Left ventricle myocardium inferior (tissue), 1 donor: ENCODE data around the gene HSP90AB1. TPM values are rescaled to one million over a fixed set of nuclear protein-coding genes. Genes with fewer than 3 reads are reported as not detected.
A peak's percentile ranks its signal among the peaks of the same experiment; 100 is the strongest.

ENCODE experiments used
- DNase-seq: peaks from one replicate; pipeline ENCODE4 v3.0.0-alpha.2; 2020
- H3K27ac ChIP-seq: fragments of 200-600 bp; replicated peaks from 2 replicates; pipeline ENCODE4 v1.8.0; 2021
- H3K27me3 ChIP-seq: fragments of 200-600 bp; 2 replicates; pipeline ENCODE4 v1.8.0; 2021; ENCODE audit warnings: low read depth
- H3K36me3 ChIP-seq: fragments of 200-600 bp; 2 replicates; pipeline ENCODE4 v1.8.0; 2021
- H3K4me1 ChIP-seq: fragments of 200-600 bp; 2 replicates; pipeline ENCODE4 v1.8.0; 2021
- H3K4me3 ChIP-seq: fragments of 200-600 bp; 2 replicates; pipeline ENCODE4 v1.8.0; 2021; ENCODE audit warnings: mild to moderate bottlenecking, moderate library complexity
- H3K9me3 ChIP-seq: fragments of 200-600 bp; replicated peaks from 2 replicates; pipeline ENCODE4 v1.8.0; 2021
- CTCF ChIP-seq: fragments of 200-600 bp; IDR thresholded peaks from 2 replicates; pipeline ENCODE4 v1.8.0; 2021; ENCODE audit warnings: antibody characterized with exemption, mild to moderate bottlenecking, borderline replicate concordance
- intact Hi-C: fragments of 100-400 bp; cut with micrococcal nuclease; formaldehyde crosslinking; loops from one replicate; pipeline ENCODE4 v1.11.0; 2022
- total RNA-seq: library from RNA; stranded (reverse); fragmentation: NEBNext Ultra II Directional; extraction: Animal tissue kit (Norgen Biotek cat#: 25700); gene quantifications from one replicate; pipeline ENCODE4 v1.2.1, GENCODE V29; 2021
- donor health status: DM: no; HTN: yes; CAD: no; lungs with severe emphysema.

Gene HSP90AB1
- total RNA-seq, 1 donor from 2014 or later, result 786 TPM

DNA sequence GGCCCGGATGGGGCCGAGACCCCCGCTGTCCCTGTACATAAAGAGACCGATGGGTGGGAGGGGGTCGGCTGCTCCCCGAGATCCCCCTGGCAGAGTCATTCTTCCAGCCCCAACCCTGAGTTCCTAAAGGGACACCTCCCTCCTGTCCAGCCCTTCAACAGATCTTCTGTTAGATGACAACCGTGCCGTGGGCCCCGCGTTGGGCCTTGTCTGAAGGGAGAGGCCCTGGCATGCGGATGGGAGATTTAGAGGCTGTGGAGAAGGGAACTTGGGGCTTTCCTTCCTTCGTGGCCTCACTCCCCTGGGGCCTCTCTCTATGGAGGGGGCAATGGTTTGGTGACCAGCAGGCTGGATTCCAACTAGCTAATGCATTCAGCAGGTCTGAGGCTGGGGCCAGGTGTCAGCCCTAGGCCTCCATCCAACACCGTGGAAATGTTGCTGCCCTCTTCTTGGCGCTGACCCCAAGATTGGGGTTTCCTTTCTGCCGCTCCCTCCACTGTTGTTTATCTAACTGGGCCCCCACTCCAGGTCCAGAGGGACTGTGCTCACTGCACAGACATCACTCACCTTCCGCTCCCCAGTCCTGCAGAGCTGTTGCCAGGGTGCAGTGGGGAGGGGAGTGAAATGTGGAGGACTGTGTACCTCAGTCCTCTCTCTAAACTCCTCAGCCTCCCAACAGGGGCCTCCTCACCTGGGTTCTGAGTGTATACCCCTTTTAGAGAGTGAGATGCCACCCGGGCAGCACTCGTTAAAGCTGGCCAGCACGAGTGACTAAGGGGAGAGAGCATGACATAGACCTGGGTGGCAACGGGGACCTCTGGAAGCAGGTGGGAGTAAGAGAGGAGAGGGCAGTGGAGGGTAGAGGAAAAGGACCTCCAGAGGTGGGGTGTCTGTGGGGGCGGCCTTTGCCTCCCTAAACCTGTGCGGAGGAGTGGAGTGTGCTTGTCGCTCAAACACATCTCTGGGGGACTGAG is 30.1 kb downstream of the HSP90AB1 start:
- no peak for DNase-seq
- H3K9me3 ChIP-seq, result no peaks in the 10 kb centered on the region
- H3K4me1 ChIP-seq, result peaks cover 12% of the 10 kb centered on the region
- peaks cover 96% of the 10 kb centered on the region for H3K27me3 ChIP-seq
- intact Hi-C loops, result no loop called here
- H3K4me3 ChIP-seq, result peak overlapping the region; percentile 58
- no peak overlapping the region for H3K27ac ChIP-seq
- TF ChIP-seq CTCF, result no peak
- H3K36me3 ChIP-seq, result no peaks in the 10 kb centered on the region

DNA sequence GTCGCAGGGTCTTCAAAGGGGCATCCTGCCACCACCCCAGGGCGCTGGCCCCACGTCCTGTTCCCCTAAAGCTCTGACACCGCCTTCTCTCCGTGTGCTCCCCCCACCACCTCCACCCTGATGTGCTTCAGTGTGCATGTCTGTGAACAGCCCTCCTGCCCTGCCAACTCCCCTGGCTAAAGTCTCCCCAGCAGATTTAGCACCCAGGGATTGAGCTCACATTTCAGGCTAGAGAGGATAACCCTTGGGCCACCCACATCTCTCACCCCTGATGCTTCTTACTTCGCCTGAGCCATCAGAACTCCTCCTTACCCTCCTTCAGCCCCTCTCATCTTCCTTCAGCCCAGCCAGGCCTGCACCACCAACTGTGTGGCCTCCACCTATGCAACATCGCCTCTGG is 30.9 kb downstream of the HSP90AB1 start:
- H3K9me3 ChIP-seq, result no peaks in the 10 kb centered on the region
- DNase-seq, result no peak
- TF ChIP-seq CTCF, result no peak
- peaks cover 12% of the 10 kb centered on the region for H3K4me1 ChIP-seq
- no peaks in the 10 kb centered on the region for H3K36me3 ChIP-seq
- no peak overlapping the region for H3K4me3 ChIP-seq
- H3K27ac ChIP-seq, result no peak overlapping the region
- intact Hi-C loops, result no loop called here
- H3K27me3 ChIP-seq, result peaks cover 96% of the 10 kb centered on the region

DNA sequence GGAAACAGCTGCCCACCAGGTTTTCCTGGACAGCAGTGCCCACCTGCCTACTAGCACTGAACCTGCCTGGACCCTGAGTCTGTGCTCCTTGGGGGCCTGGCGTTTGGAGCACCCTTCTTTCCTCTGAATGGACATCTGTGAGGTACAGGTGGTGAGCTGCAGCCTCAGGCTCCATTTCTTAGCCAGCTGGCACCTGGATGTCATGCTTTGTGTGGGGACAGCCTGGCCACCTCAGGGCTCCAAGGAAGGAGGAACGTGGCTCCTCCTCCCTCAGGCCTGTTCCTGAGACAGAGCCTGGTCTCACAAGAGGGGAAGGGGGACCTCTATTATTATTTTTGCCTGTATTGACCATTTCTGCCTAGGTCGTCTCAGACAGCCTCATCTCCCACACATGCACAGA is 31.4 kb downstream of the HSP90AB1 start:
- H3K4me1 ChIP-seq, result peaks cover 12% of the 10 kb centered on the region
- TF ChIP-seq CTCF, result no peak
- no peaks in the 10 kb centered on the region for H3K9me3 ChIP-seq
- DNase-seq, result no peak
- H3K4me3 ChIP-seq, result no peak overlapping the region
- intact Hi-C loops, result no loop called here
- no peak overlapping the region for H3K27ac ChIP-seq
- H3K27me3 ChIP-seq, result peaks cover 96% of the 10 kb centered on the region
- H3K36me3 ChIP-seq, result no peaks in the 10 kb centered on the region

DNA sequence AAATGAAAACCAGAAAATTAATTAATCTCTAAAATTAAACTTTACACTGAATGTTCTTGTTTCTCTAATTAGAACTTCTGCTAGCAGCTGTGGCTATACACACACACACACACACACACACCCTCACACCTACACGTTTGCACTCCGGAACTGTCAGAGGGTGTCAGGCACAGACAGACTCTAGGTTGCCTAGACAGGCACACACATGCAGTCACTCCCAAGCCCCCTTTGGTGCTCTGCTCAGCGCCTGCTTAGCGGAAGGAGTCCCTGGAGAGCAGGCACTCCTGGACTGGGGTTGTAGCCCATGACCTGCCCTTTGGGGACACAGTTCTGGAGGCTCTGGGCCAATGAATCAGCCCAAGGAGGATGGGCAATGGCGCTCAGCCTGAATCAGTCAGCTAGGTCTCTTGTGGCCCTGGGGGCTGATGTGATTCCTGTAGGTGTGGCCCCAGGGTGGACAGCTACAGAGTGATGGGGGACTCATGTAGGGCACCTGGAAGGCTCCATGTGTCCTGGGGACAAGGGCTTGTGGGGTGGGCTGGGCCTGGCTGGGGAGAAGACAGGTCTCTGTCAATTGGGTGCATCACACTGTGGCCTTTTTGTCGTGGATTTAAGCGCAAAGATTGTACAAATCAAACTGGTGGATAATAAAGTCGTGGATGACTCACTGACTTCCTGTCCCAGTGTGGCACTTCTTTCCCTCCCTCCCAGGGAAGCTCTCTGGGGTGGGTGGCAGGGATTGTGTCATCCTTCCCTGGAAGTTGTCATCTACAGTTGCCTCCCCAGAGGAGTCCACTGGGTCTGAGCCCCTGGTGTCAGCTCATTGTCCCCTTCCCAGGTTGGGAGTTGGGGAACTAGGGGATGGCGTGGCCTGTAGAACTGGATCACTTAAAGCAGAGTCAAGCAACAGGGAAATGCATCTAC is 32.1 kb downstream of the HSP90AB1 start:
- intact Hi-C loops, result no loop called here

More for the DNA sequence above, 32.1 kb downstream of the HSP90AB1 start:
- H3K36me3 ChIP-seq, result no peaks in the 10 kb centered on the region
- no peak for TF ChIP-seq CTCF
- no peak overlapping the region for H3K4me3 ChIP-seq
- peaks cover 12% of the 10 kb centered on the region for H3K4me1 ChIP-seq
- DNase-seq, result no peak
- peaks cover 96% of the 10 kb centered on the region for H3K27me3 ChIP-seq
- no peak overlapping the region for H3K27ac ChIP-seq
- no peaks in the 10 kb centered on the region for H3K9me3 ChIP-seq
